ENCODE data around the gene CEND1.

The CEND1 gene

GRCh38 chr11:782264-783174 is 7.4 kb downstream of the CEND1 start:
- Histone ChIP-seq H3K27ac (ENCODE audit: low read depth, low read length) (no peak overlapping the region), H3K4me3 (ENCODE audit: low read depth, low read length) (no peak overlapping the region), H3K4me1 (ENCODE audit: control insufficient read depth, insufficient read depth, low read length) (peaks cover 30% of the 10 kb centered on the region), H3K36me3 (ENCODE audit: control insufficient read depth, insufficient read depth, low read length) (peaks cover 11% of the 10 kb centered on the region; the same call in 1 of the 2 replicates), H3K9ac (ENCODE audit: low read length) (no peak overlapping the region), H3K27me3 (ENCODE audit: control insufficient read depth, insufficient read depth, low read length) (no peaks in the 10 kb centered on the region), H3K9me3 (ENCODE audit: control insufficient read depth, insufficient read depth, low read depth, low read length) (no peaks in the 10 kb centered on the region)

GRCh38 chr11:779955-780532 is 9.8 kb downstream of the CEND1 start:
- Histone ChIP-seq H3K9ac (ENCODE audit: low read length) (no peak overlapping the region), H3K27me3 (ENCODE audit: control insufficient read depth, insufficient read depth, low read length) (no peaks in the 10 kb centered on the region), H3K27ac (ENCODE audit: low read depth, low read length) (no peak overlapping the region), H3K4me3 (ENCODE audit: low read depth, low read length) (no peak overlapping the region), H3K36me3 (ENCODE audit: control insufficient read depth, insufficient read depth, low read length) (peaks cover 12% of the 10 kb centered on the region; the same call in 1 of the 2 replicates), H3K9me3 (ENCODE audit: control insufficient read depth, insufficient read depth, low read depth, low read length) (no peaks in the 10 kb centered on the region), H3K4me1 (ENCODE audit: control insufficient read depth, insufficient read depth, low read length) (peaks cover 36% of the 10 kb centered on the region)

- Histone ChIP-seq H3K4me1 (ENCODE audit: control insufficient read depth, insufficient read depth, low read length) (peaks cover 38% of the 10 kb centered on the region), H3K9ac (ENCODE audit: low read length) (no peak overlapping the region), H3K9me3 (ENCODE audit: control insufficient read depth, insufficient read depth, low read depth, low read length) (no peaks in the 10 kb centered on the region), H3K4me3 (ENCODE audit: low read depth, low read length) (no peak overlapping the region), H3K36me3 (ENCODE audit: control insufficient read depth, insufficient read depth, low read length) (peaks cover 15% of the 10 kb centered on the region; the same call in 1 of the 2 replicates), H3K27me3 (ENCODE audit: control insufficient read depth, insufficient read depth, low read length) (no peaks in the 10 kb centered on the region), H3K27ac (ENCODE audit: low read depth, low read length) (no peak overlapping the region)
Measured at GRCh38 chr11:778976-779954, 10.6 kb downstream of the CEND1 start.

- no peaks in the 10 kb centered on the region for H3K9me3 ChIP-seq (ENCODE audit: control insufficient read depth, insufficient read depth, low read depth, low read length)
- peaks cover 27% of the 10 kb centered on the region for H3K4me1 ChIP-seq (ENCODE audit: control insufficient read depth, insufficient read depth, low read length)
- peak within 1 kb of the TSS; percentile 86 for H3K27ac ChIP-seq (ENCODE audit: low read depth, low read length)
- peaks cover 29% of the 10 kb centered on the region for H3K36me3 ChIP-seq (ENCODE audit: control insufficient read depth, insufficient read depth, low read length)
- H3K9ac ChIP-seq (ENCODE audit: low read length) = peak within 1 kb of the TSS; percentile 93
- peak within 1 kb of the TSS; percentile 96 for H3K4me3 ChIP-seq (ENCODE audit: low read depth, low read length)
- no peaks in the 10 kb centered on the region for H3K27me3 ChIP-seq (ENCODE audit: control insufficient read depth, insufficient read depth, low read length)
Measured at GRCh38 chr11:777288-778255, 12.3 kb downstream of the CEND1 start, which contains the start of gene GATD1. Gene GATD1, minus strand, starts transcription at chr11:777487. Its CDS starts 25 bp downstream, at chr11:777462.

DNA sequence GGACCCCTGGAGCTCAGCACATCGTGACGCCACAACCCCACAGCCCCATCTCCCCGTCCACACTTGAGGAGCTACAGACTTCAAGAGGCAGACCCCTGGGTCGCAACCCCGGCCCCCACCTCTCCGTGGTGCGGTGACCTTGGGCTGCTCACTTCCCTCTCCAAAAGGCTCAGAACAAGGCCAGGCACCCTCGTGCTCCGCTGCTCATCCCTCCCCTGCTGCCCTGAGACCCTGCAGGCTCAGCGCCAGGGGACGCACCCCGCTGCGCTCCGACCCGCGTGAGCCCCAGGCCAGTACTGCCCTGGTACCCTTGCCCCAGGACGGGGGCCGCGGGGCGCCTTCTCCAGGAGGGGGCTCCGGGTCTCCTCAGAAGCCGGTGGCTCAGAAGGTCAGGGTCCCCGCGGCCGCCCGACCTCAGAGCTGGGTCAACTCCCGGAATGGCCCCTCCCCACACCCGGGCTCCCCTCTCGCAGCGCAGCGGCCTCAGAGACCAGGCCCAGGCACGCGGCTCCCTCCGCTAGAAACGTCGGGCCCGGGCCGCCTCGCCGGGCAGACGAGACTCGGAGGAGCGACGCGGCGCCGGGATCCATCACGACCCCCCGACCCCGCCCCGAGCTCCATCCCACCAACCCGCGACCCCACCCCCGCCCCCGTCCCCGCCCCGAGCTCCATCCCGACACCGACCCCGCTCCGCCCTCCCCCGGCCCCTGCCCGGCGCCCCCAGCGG is 13.2 kb downstream of the CEND1 start:
- Histone ChIP-seq H3K27me3 (ENCODE audit: control insufficient read depth, insufficient read depth, low read length) (no peaks in the 10 kb centered on the region), H3K9ac (ENCODE audit: low read length) (peak overlapping the region; percentile 93), H3K4me1 (ENCODE audit: control insufficient read depth, insufficient read depth, low read length) (peaks cover 20% of the 10 kb centered on the region), H3K9me3 (ENCODE audit: control insufficient read depth, insufficient read depth, low read depth, low read length) (no peaks in the 10 kb centered on the region), H3K36me3 (ENCODE audit: control insufficient read depth, insufficient read depth, low read length) (peaks cover 37% of the 10 kb centered on the region), H3K4me3 (ENCODE audit: low read depth, low read length) (peak overlapping the region; percentile 96), H3K27ac (ENCODE audit: low read depth, low read length) (peak overlapping the region; percentile 85)

DNA sequence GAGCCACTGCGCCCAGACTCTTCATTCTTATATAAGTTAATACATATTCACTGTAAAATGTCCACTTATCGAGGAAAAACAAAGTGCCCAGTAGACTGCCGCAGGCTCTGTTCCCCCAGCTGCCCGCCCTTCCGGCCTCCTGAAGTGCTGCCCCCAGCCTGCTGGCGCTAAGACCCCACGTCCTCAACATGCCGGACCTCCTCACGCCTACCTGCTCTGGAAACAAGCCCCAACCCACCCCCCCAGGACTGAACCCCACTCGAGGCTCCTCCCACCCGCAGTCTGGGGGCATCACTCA is 13.7 kb downstream of the CEND1 start:
- Histone ChIP-seq H3K27me3 (ENCODE audit: control insufficient read depth, insufficient read depth, low read length) (no peaks in the 10 kb centered on the region), H3K9ac (ENCODE audit: low read length) (peak overlapping the region; percentile 93), H3K27ac (ENCODE audit: low read depth, low read length) (no peak overlapping the region), H3K9me3 (ENCODE audit: control insufficient read depth, insufficient read depth, low read depth, low read length) (no peaks in the 10 kb centered on the region), H3K4me1 (ENCODE audit: control insufficient read depth, insufficient read depth, low read length) (peaks cover 17% of the 10 kb centered on the region), H3K36me3 (ENCODE audit: control insufficient read depth, insufficient read depth, low read length) (peaks cover 42% of the 10 kb centered on the region), H3K4me3 (ENCODE audit: low read depth, low read length) (peak overlapping the region; percentile 96)

GRCh38 chr11:774873-775592 is 14.9 kb downstream of the CEND1 start:
- Histone ChIP-seq H3K27ac (ENCODE audit: low read depth, low read length) (0 out of 2 replicates have a peak overlapping the region, but pooled peaks have one; percentile 0), H3K27me3 (ENCODE audit: control insufficient read depth, insufficient read depth, low read length) (no peaks in the 10 kb centered on the region), H3K4me1 (ENCODE audit: control insufficient read depth, insufficient read depth, low read length) (peaks cover 17% of the 10 kb centered on the region), H3K9ac (ENCODE audit: low read length) (no peak overlapping the region), H3K9me3 (ENCODE audit: control insufficient read depth, insufficient read depth, low read depth, low read length) (no peaks in the 10 kb centered on the region), H3K36me3 (ENCODE audit: control insufficient read depth, insufficient read depth, low read length) (peaks cover 50% of the 10 kb centered on the region), H3K4me3 (ENCODE audit: low read depth, low read length) (0 out of 2 replicates have a peak overlapping the region, but pooled peaks have one; percentile 21)

DNA sequence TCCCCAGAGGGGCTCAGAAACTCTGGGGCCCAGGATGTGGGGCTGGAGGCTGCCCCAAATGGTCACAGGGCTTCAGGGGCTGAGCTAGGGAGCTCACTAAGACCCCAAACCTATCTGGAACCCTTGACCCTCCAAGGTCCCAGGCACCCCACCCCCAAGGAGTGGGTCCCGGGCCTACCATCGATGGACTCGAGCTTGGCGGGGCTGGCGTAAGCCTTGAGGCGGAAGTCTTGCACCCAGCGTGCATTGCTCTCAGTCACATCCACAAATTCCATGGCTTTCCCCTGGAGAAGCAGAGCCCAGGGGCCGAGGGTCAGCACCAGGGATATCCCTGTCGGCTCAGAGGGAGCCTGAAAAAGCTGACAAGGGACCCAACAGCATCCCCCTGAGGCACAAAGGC is 16.1 kb downstream of the CEND1 start:
- Histone ChIP-seq H3K27ac (ENCODE audit: low read depth, low read length) (no peak overlapping the region), H3K9me3 (ENCODE audit: control insufficient read depth, insufficient read depth, low read depth, low read length) (no peaks in the 10 kb centered on the region)

GRCh38 chr11:773425-773824 is 16.5 kb downstream of the CEND1 start:
- no peaks in the 10 kb centered on the region for H3K27me3 ChIP-seq (ENCODE audit: control insufficient read depth, insufficient read depth, low read length)
- H3K27ac ChIP-seq (ENCODE audit: low read depth, low read length) = no peak overlapping the region; the same call in 1 of the 2 replicates
- H3K4me1 ChIP-seq (ENCODE audit: control insufficient read depth, insufficient read depth, low read length) = peaks cover 15% of the 10 kb centered on the region
- H3K4me3 ChIP-seq (ENCODE audit: low read depth, low read length) = no peak overlapping the region
- no peak overlapping the region for H3K9ac ChIP-seq (ENCODE audit: low read length)
- no peaks in the 10 kb centered on the region for H3K9me3 ChIP-seq (ENCODE audit: control insufficient read depth, insufficient read depth, low read depth, low read length)
- H3K36me3 ChIP-seq (ENCODE audit: control insufficient read depth, insufficient read depth, low read length) = peaks cover 46% of the 10 kb centered on the region

More for the DNA sequence above, 16.1 kb downstream of the CEND1 start:
- no peak overlapping the region for H3K4me3 ChIP-seq (ENCODE audit: low read depth, low read length)
- no peak overlapping the region for H3K9ac ChIP-seq (ENCODE audit: low read length)
- H3K36me3 ChIP-seq (ENCODE audit: control insufficient read depth, insufficient read depth, low read length) = peaks cover 46% of the 10 kb centered on the region
- no peaks in the 10 kb centered on the region for H3K27me3 ChIP-seq (ENCODE audit: control insufficient read depth, insufficient read depth, low read length)
- H3K4me1 ChIP-seq (ENCODE audit: control insufficient read depth, insufficient read depth, low read length) = peaks cover 17% of the 10 kb centered on the region

Measured in HUES6 (cell line).